PFSK-1 (cell line): ENCODE results near the gene ST7.

Experiments
- FOXP2 ChIP-seq: optimal IDR thresholded peaks from 2 replicates; pipeline ENCODE3; 2011; ENCODE audit warnings: borderline replicate concordance, control low read depth, inconsistent platforms; ENCODE audit not compliant: insufficient read depth; ENCODE audit errors: extremely low read length, extremely low read depth
- POLR2AphosphoS5 ChIP-seq: IDR thresholded peaks from 2 replicates; pipeline ENCODE4 v1.6.1; 2012; ENCODE audit warnings: low read depth, mild to moderate bottlenecking, control low read depth, low read length, moderate library complexity
- REST ChIP-seq, 2 experiments: IDR thresholded peaks; 2 replicates each; pipeline versions ENCODE4 v1.6.1 to v1.8.0; 2011 to 2012; ENCODE audit warnings: low read depth in 2 of 2, low read length in 2 of 2, control low read depth in 1 of 2, inconsistent platforms in 1 of 2, mild to moderate bottlenecking in 1 of 2, moderate library complexity in 1 of 2; ENCODE audit not compliant: insufficient read depth in 1 of 2
- SIN3A ChIP-seq: IDR thresholded peaks from 2 replicates; pipeline ENCODE4 v1.6.1; 2012; ENCODE audit warnings: mild to moderate bottlenecking, low read length, moderate library complexity, borderline replicate concordance; ENCODE audit not compliant: insufficient read depth
- TAF1 ChIP-seq: IDR thresholded peaks from 2 replicates; pipeline ENCODE4 v1.6.1; 2012; ENCODE audit warnings: low read length, control low read depth, borderline replicate concordance; ENCODE audit not compliant: insufficient read depth

DNA sequence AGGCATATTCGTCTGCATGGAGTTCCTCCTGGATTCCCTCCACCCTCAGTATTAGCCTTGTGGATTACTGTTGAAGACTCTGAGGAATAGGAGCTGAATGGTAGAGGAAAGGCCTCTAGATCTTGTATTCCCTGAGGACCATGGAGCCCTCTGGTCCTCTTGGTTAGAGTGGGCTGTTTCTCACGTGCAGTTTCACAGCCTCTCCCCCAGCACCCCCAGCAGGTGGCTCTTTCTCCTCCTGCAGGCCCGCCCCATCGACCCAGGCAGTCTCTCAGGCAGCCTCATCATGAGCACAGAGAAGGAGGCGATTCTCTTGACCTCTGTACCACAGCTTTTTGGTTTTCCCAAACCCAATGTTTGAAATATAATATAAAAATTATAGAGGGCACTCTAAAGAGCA is 267.5 kb downstream of the ST7 start:
- TF ChIP-seq POLR2AphosphoS5 (no peak), SIN3A (no peak), REST (IDR thresholded peaks at IDR 0.05; ENCODE audit: insufficient read depth in 1 of 2, low read depth in 2 of 2, low read length in 2 of 2) (no peak), TAF1 (no peak), FOXP2 (no peak)
